HCT116 (cell line): ENCODE data around the gene DIPK2B. TPM values are rescaled to one million over a fixed set of nuclear protein-coding genes. Genes with fewer than 3 reads are reported as not detected.

ENCODE experiments used
- ATAC-seq: fragments of 200-7000 bp; cut with Tn5 transposase; 2 replicates; pipeline ENCODE4 v1.9.1; 2020; ENCODE audit warnings: mild to moderate bottlenecking, moderate library complexity
- BruUV-seq: library from RNA; stranded (reverse); fragments of 400-500 nt; replicated peaks from 2 replicates; lab custom pipeline; 2021; lab: Mats Ljungman, UMichigan
- CTCF ChIA-PET: fragments of 300-600 bp; sonication (Branson Sonifier 250); formaldehyde crosslinking; loops from one replicate; lab custom pipeline; 2021; ENCODE audit warnings: antibody characterized with exemption; lab: Charles Lee
- POLR2A ChIA-PET: fragments of 300-600, 350-600 bp; sonication (Branson Sonifier 250); formaldehyde crosslinking; loops from one replicate; lab custom pipeline; 2021; ENCODE audit warnings: antibody characterized with exemption; lab: Charles Lee
- RAD21 ChIA-PET, 2 experiments: fragments of 300-600 bp; sonication (Branson Sonifier 250); formaldehyde crosslinking; loops; one replicate each; lab custom pipeline; 2023; ENCODE audit warnings: low total read pairs in 2 of 2; ENCODE audit not compliant: uncharacterized antibody in 2 of 2, unreplicated experiment in 2 of 2, low non-redundant PET in 1 of 2; lab: Charles Lee
- DNase-seq: peaks from one replicate; pipeline ENCODE4 v3.0.0-alpha.2; 2010; ENCODE audit warnings: low read depth, low spot score
- H2AFZ ChIP-seq: fragments of 200-600 bp; shearing (Covaris generic), sonication (generic); 2 replicates; pipeline ENCODE4 v1.6.1; 2017; ENCODE audit warnings: low read depth, mixed run types, mixed read lengths, antibody characterized with exemption, low read length; ENCODE audit not compliant: poor library complexity, severe bottlenecking
- H3K27ac ChIP-seq: 2 replicates; pipeline ENCODE4 v1.5.1; 2012; ENCODE audit warnings: low read depth, low read length
- H3K27me3 ChIP-seq: fragments of 200-600 bp; sonication (generic); 2 replicates; pipeline ENCODE4 v1.6.1; 2016; ENCODE audit warnings: mixed run types, low read length, mixed read lengths; ENCODE audit not compliant: insufficient read depth
- H3K36me3 ChIP-seq, 2 experiments: fragments of 200-500 bp in 1 of 2; fragments of 200-600 bp in 1 of 2; sonication (Bioruptor generic) in 1 of 2; sonication (generic) in 1 of 2; 2 replicates each; pipeline versions ENCODE4 v1.5.1 to v1.6.1; 2014 to 2016; ENCODE audit warnings: low read length in 2 of 2, inconsistent platforms in 1 of 2, mixed read lengths in 1 of 2, mixed run types in 1 of 2; ENCODE audit not compliant: insufficient read depth in 2 of 2, control insufficient read depth in 1 of 2
- H3K4me1 ChIP-seq, 2 experiments: fragments of 200-600 bp in 1 of 2; sonication (generic) in 1 of 2; 2 replicates each; pipeline versions ENCODE4 v1.5.1 to v1.6.1; 2012 to 2017; ENCODE audit warnings: low read length in 2 of 2, inconsistent platforms in 1 of 2, mild to moderate bottlenecking in 1 of 2, mixed read lengths in 1 of 2, mixed run types in 1 of 2, moderate library complexity in 1 of 2; ENCODE audit not compliant: insufficient read depth in 2 of 2, control insufficient read depth in 1 of 2
- H3K4me2 ChIP-seq: fragments of 200-600 bp; sonication (generic); 2 replicates; pipeline ENCODE4 v1.6.1; 2017; ENCODE audit warnings: mixed run types, low read length, mixed read lengths
- H3K4me3 ChIP-seq, 2 experiments: fragments of 200-600 bp in 1 of 2; sonication (generic) in 1 of 2; replicated peaks in 1 of 2; 2 replicates each; pipeline ENCODE4 v1.5.1; 2011 to 2016; ENCODE audit warnings: low read length in 2 of 2, control low read depth in 1 of 2, low read depth in 1 of 2, mild to moderate bottlenecking in 1 of 2, mixed read lengths in 1 of 2, mixed run types in 1 of 2
- H3K79me2 ChIP-seq: fragments of 200-600 bp; sonication (generic); 2 replicates; pipeline ENCODE4 v1.6.1; 2017; ENCODE audit warnings: mild to moderate bottlenecking, mixed run types, low read length, moderate library complexity, mixed read lengths; ENCODE audit not compliant: insufficient read depth
- H3K9ac ChIP-seq: fragments of 200-600 bp; sonication (generic); 2 replicates; pipeline ENCODE4 v1.6.1; 2016; ENCODE audit warnings: low read length, mixed read lengths
- H3K9me2 ChIP-seq: fragments of 200-600 bp; sonication (generic), shearing (Covaris generic); 2 replicates; pipeline ENCODE4 v1.6.1; 2017; ENCODE audit warnings: mixed run types, mild to moderate bottlenecking, moderate library complexity; ENCODE audit not compliant: insufficient read depth
- H3K9me3 ChIP-seq, 2 experiments: fragments of 200-500 bp in 1 of 2; fragments of 200-600 bp in 1 of 2; sonication (Bioruptor generic) in 1 of 2; sonication (generic) in 1 of 2; 2 replicates each; pipeline ENCODE4 v1.6.1; 2014 to 2017; ENCODE audit warnings: low read length in 2 of 2, mixed read lengths in 2 of 2, inconsistent platforms in 1 of 2, low read depth in 1 of 2, mild to moderate bottlenecking in 1 of 2, mixed run types in 1 of 2, moderate library complexity in 1 of 2; ENCODE audit not compliant: control insufficient read depth in 1 of 2, insufficient read depth in 1 of 2
- H4K20me1 ChIP-seq: fragments of 200-600 bp; sonication (generic), shearing (Covaris generic); 2 replicates; pipeline ENCODE4 v1.6.1; 2017; ENCODE audit warnings: mixed run types, mild to moderate bottlenecking, moderate library complexity; ENCODE audit not compliant: insufficient read depth
- CEBPB ChIP-seq: IDR thresholded peaks from 2 replicates; pipeline ENCODE4 v1.6.1; 2012; ENCODE audit warnings: low read depth
- EZH2 ChIP-seq: fragments of 200-600 bp; sonication (generic); IDR thresholded peaks from 2 replicates; pipeline ENCODE4 v1.6.1; 2017; ENCODE audit warnings: antibody characterized with exemption, mixed run types
- JUND ChIP-seq: IDR thresholded peaks from 2 replicates; pipeline ENCODE4 v1.6.1; 2012
- POLR2AphosphoS5 ChIP-seq: IDR thresholded peaks from 2 replicates; pipeline ENCODE4 v1.6.1; 2011; ENCODE audit warnings: mild to moderate bottlenecking, low read depth, low read length, moderate library complexity
- SIN3A ChIP-seq: IDR thresholded peaks from 2 replicates; pipeline ENCODE4 v1.6.1; 2012; ENCODE audit warnings: low read depth
- SP1 ChIP-seq: IDR thresholded peaks from 2 replicates; pipeline ENCODE4 v1.6.1; 2012; ENCODE audit warnings: low read depth
- SRF ChIP-seq: IDR thresholded peaks from 2 replicates; pipeline ENCODE4 v1.6.1; 2012; ENCODE audit warnings: low read depth
- ZFX ChIP-seq: fragments of 450-650 bp; IDR thresholded peaks from 2 replicates; pipeline ENCODE4 v1.6.1; 2017
- intact Hi-C: fragments of 100-400 bp; cut with micrococcal nuclease; formaldehyde crosslinking; loops from 2 replicates; pipeline ENCODE4 v1.10.0; 2022
- total RNA-seq: library from RNA; stranded (reverse); gene quantifications from one replicate; pipeline ENCODE4 v1.2.1, GENCODE V29; 2021; ENCODE audit not compliant: unreplicated experiment
- TF ChIP-seq, protein P1 (sequence below): IDR thresholded peaks from 2 replicates; pipeline ENCODE4 v1.6.1; 2012
- TF ChIP-seq, protein P2 (sequence below): IDR thresholded peaks from 2 replicates; pipeline ENCODE4 v1.6.1; 2012

The DIPK2B gene
- total RNA-seq, 1 experiment from 2014 or later = not detected

DNA sequence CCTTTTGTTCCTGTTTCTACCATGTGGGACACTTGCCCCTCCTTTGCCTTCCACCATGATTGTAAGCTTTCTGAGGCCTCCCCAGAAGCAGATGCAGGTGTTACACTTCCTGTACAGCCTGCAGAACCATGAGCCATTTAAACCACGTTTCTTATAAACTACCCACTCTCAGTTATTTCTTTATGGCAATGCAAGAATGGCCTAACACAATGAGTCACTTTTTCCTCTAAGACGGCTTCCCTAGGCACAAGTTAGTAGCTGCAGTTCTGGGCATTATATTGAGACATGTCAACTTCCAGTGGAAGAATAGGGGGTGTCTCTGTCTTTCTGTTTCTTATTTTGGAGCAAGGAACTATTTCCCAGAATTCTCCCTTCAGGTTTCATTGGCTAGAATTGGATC is 32.9 kb upstream of the DIPK2B start:
- Histone ChIP-seq H3K79me2 (no peaks in the 10 kb centered on the region), H4K20me1 (no peaks in the 10 kb centered on the region), H3K36me3 (no peaks in the 10 kb centered on the region), H3K27ac (no peak overlapping the region), H3K27me3 (no peaks in the 10 kb centered on the region), H2AFZ (no peak overlapping the region), H3K9me2 (no peaks in the 10 kb centered on the region), H3K4me2 (no peak overlapping the region), H3K4me3 (no peak overlapping the region), H3K4me1 (no peaks in the 10 kb centered on the region), H3K9ac (no peak overlapping the region), H3K9me3 (no peaks in the 10 kb centered on the region)
- no peak for DNase-seq
- no peak for TF ChIP-seq EZH2
- no peak for TF ChIP-seq SIN3A
- TF ChIP-seq POLR2AphosphoS5 = no peak
- TF ChIP-seq, protein P1, sequence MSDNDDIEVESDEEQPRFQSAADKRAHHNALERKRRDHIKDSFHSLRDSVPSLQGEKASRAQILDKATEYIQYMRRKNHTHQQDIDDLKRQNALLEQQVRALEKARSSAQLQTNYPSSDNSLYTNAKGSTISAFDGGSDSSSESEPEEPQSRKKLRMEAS = no peak
- TF ChIP-seq SRF = no peak
- no peak for TF ChIP-seq SP1
- TF ChIP-seq CEBPB = no peak
- TF ChIP-seq JUND = no peak
- TF ChIP-seq, protein P2, sequence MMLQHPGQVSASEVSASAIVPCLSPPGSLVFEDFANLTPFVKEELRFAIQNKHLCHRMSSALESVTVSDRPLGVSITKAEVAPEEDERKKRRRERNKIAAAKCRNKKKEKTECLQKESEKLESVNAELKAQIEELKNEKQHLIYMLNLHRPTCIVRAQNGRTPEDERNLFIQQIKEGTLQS = no peak
- POLR2A ChIA-PET = no interaction called here
- intact Hi-C loops = no loop called here
- CTCF ChIA-PET = no interaction called here
- no peak for ATAC-seq
- no TSS peak for BruUV-seq
- RAD21 ChIA-PET = no interaction called here

DNA sequence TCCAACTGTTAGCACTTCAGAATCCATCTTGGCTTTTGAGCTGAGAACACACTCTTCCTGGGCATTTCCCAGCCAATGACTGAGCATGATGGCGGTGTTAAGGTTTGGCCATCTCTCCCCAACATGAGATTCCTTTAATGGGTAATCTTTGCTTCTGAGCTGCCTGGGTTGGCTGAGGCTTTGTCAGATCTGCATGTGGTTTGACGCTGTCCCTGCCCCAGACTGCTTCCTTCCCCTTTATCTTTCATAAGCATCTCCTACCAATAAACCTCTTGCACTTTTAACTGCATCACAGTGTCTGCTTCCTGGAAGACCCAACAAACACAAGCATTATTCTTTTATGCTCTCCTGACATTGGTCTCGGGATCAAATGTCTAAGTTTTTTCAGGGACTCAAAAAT is 31.5 kb upstream of the DIPK2B start:
- Histone ChIP-seq H3K27ac (no peak overlapping the region), H2AFZ (no peak overlapping the region), H3K4me1 (no peaks in the 10 kb centered on the region), H4K20me1 (no peaks in the 10 kb centered on the region), H3K9ac (no peak overlapping the region), H3K4me2 (no peak overlapping the region), H3K36me3 (no peaks in the 10 kb centered on the region), H3K9me3 (no peaks in the 10 kb centered on the region), H3K9me2 (no peaks in the 10 kb centered on the region), H3K27me3 (no peaks in the 10 kb centered on the region), H3K79me2 (no peaks in the 10 kb centered on the region), H3K4me3 (no peak overlapping the region)
- ChIA-PET RAD21 (no interaction called here), POLR2A (no interaction called here), CTCF (no interaction called here)
- intact Hi-C loops = no loop called here
- DNase-seq = no peak
- BruUV-seq = no TSS peak
- no peak for ATAC-seq
- TF ChIP-seq ZFX (no peak), SRF (no peak)
